ENCODE measurements around the gene APMAP. TPM values are rescaled to one million over a fixed set of nuclear protein-coding genes. Genes with fewer than 3 reads are reported as not detected.

Gene APMAP
- total RNA-seq, 2 experiments from 2014 or later = 9.5 to 11.3 TPM

DNA sequence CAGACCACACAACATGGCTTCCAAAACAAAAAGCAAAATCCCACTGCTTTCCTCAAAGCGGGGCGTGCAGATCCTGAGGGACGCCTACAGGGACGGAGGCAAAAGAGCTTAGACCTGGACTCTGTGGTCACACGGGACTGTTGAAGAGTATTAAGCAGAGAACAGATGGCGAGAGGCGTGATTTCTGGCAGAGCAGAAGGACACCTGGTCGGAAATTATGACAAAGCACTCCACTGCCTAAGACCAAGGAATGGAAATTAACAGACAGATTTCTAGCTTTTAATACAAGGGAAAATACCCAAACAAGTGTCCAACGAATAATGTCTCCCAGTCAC is 28.1 kb downstream of the APMAP start:
- Histone ChIP-seq H3K27ac (ENCODE audit: low read depth in 1 of 2, low read length in 2 of 2) (no peak overlapping the region), H3K4me1 (ENCODE audit: insufficient read depth, low read length) (peaks cover 44% of the 10 kb centered on the region), H3K9me3 (ENCODE audit: control insufficient read depth in 1 of 2, insufficient read depth in 1 of 2, low read length in 2 of 2) (no peaks in the 10 kb centered on the region), H3K4me3 (ENCODE audit: low read length) (no peak overlapping the region), H3K27me3 (ENCODE audit: control insufficient read depth in 1 of 2, insufficient read depth in 2 of 2, low read length in 2 of 2) (no peaks in the 10 kb centered on the region), H3K36me3 (ENCODE audit: insufficient read depth, low read length) (peaks cover 83% of the 10 kb centered on the region)
- intact Hi-C loops (cut with DNase I, micrococcal nuclease) = loop anchor here in 1 of 2 experiments (10.0 kb wide), 1 partner anchor 330 kb away; no protein-coding TSS in a partner anchor
- Mint-ChIP-seq H3K9me3 (no peaks in the 10 kb centered on the region), H3K4me1 (ENCODE audit: low read depth) (no peaks in the 10 kb centered on the region), H3K4me3 (no peak overlapping the region), H3K27me3 (no peaks in the 10 kb centered on the region), H3K36me3 (ENCODE audit: low read depth) (peaks cover 94% of the 10 kb centered on the region), H3K27ac (no peak overlapping the region)
- ATAC-seq (ENCODE audit: poor library complexity) (no peak), DNase-seq (peak in 2 of 14 experiments; percentile 3 to 5)
- ChIA-PET POLR2A (no interaction called here), CTCF (no interaction called here)
- TF ChIP-seq, protein P1, sequence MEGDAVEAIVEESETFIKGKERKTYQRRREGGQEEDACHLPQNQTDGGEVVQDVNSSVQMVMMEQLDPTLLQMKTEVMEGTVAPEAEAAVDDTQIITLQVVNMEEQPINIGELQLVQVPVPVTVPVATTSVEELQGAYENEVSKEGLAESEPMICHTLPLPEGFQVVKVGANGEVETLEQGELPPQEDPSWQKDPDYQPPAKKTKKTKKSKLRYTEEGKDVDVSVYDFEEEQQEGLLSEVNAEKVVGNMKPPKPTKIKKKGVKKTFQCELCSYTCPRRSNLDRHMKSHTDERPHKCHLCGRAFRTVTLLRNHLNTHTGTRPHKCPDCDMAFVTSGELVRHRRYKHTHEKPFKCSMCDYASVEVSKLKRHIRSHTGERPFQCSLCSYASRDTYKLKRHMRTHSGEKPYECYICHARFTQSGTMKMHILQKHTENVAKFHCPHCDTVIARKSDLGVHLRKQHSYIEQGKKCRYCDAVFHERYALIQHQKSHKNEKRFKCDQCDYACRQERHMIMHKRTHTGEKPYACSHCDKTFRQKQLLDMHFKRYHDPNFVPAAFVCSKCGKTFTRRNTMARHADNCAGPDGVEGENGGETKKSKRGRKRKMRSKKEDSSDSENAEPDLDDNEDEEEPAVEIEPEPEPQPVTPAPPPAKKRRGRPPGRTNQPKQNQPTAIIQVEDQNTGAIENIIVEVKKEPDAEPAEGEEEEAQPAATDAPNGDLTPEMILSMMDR (IDR thresholded peaks at IDR 0.05) = no peak

DNA sequence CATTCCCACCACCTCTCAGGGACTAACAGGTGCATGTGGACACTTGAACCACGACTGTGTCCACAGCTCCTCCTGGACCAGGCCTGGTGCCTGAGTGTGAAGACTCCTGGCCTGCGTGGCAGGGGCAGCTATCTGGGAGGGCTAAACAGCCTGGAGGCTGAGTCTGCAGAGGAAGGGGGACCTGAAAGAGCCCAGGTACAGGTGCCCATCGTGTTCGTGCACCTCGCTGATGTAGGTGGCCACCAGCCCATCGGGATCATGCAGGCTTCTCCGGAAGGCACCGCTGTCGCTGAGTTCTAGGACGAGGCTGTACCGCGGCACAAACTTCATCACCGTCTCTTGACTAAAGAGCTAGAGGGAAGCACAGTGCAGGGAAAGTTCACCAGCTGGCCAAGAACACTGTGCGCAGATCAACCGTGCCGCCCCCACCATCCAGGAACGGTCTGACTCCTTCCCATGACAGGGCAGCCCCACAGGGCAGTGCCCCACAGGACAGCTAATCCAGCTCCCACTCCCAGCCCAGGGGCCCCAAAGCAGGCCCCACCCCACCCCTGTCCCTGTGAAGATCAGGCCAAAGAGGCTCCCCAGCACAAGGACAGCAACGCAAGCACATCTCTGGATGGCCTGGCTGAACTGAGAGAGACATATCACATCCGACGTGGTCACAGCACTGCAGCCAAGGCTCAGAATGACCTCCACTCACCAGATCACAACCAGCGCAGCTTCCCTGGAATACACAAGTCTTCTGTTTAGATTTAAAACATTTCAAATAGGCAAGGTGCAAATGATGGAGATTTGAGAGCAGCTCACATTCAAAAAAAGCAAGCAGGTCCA is 28.7 kb downstream of the APMAP start:
- Histone ChIP-seq H3K36me3 (ENCODE audit: insufficient read depth, low read length) (peaks cover 83% of the 10 kb centered on the region), H3K27me3 (ENCODE audit: control insufficient read depth in 1 of 2, insufficient read depth in 2 of 2, low read length in 2 of 2) (no peaks in the 10 kb centered on the region), H3K4me1 (ENCODE audit: insufficient read depth, low read length) (peaks cover 46% of the 10 kb centered on the region), H3K9me3 (ENCODE audit: control insufficient read depth in 1 of 2, insufficient read depth in 1 of 2, low read length in 2 of 2) (no peaks in the 10 kb centered on the region), H3K27ac (ENCODE audit: low read depth in 1 of 2, low read length in 2 of 2) (no peak overlapping the region), H3K4me3 (ENCODE audit: low read length) (no peak overlapping the region)
- TF ChIP-seq, protein P1 (IDR thresholded peaks at IDR 0.05) = no peak
- H3K4me1 Mint-ChIP-seq (ENCODE audit: low read depth) = no peaks in the 10 kb centered on the region
- peaks cover 94% of the 10 kb centered on the region for H3K36me3 Mint-ChIP-seq (ENCODE audit: low read depth)
- POLR2A ChIA-PET = no interaction called here
- intact Hi-C loops (cut with DNase I, micrococcal nuclease) = loop anchor here in 1 of 2 experiments (10.0 kb wide), 1 partner anchor 329 kb away; no protein-coding TSS in a partner anchor
- DNase-seq (peak in 2 of 14 experiments; percentile 5 to 21), ATAC-seq (ENCODE audit: poor library complexity) (no peak)
- CTCF ChIA-PET = no interaction called here
- no peaks in the 10 kb centered on the region for H3K27me3 Mint-ChIP-seq
- H3K27ac Mint-ChIP-seq = no peak overlapping the region
- H3K9me3 Mint-ChIP-seq = no peaks in the 10 kb centered on the region
- H3K4me3 Mint-ChIP-seq = no peak overlapping the region

DNA sequence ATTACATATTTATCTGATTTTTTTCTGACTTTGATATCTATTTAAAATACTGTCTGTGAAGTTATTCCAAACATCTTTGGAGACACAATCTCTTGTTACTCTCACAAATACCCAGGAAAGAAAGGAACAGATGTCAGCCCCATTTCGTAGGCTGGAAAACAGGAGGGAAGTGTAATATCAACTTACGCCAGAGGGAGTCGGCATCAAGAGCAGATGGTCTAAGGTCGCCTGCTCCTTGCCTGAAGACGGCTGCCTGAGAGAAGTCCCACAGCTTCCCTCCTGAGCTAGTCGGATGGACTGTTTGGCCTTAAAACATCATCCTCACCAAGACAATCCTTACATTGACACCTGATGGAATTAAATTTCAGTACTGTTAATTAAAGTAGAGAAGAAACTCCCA is 30.0 kb downstream of the APMAP start:
- intact Hi-C loops (cut with DNase I, micrococcal nuclease) = loop anchor here in 1 of 2 experiments (10.0 kb wide), 1 partner anchor 328 kb away; no protein-coding TSS in a partner anchor
- ChIA-PET CTCF (no interaction called here), POLR2A (no interaction called here)
- no peaks in the 10 kb centered on the region for H3K27me3 ChIP-seq (ENCODE audit: control insufficient read depth in 1 of 2, insufficient read depth in 2 of 2, low read length in 2 of 2)
- TF ChIP-seq, protein P1 (IDR thresholded peaks at IDR 0.05) = no peak
- H3K36me3 Mint-ChIP-seq (ENCODE audit: low read depth) = peaks cover 93% of the 10 kb centered on the region
- H3K4me1 Mint-ChIP-seq (ENCODE audit: low read depth) = no peaks in the 10 kb centered on the region
- H3K9me3 ChIP-seq (ENCODE audit: control insufficient read depth in 1 of 2, insufficient read depth in 1 of 2, low read length in 2 of 2) = no peaks in the 10 kb centered on the region
- DNase-seq = peak in 1 of 14 experiments; percentile 6
- H3K27me3 Mint-ChIP-seq = no peaks in the 10 kb centered on the region
- H3K4me3 ChIP-seq (ENCODE audit: low read length) = no peak overlapping the region
- no peaks in the 10 kb centered on the region for H3K9me3 Mint-ChIP-seq
- no peak overlapping the region for H3K27ac Mint-ChIP-seq
- no peak for ATAC-seq (ENCODE audit: poor library complexity)
- peaks cover 46% of the 10 kb centered on the region for H3K4me1 ChIP-seq (ENCODE audit: insufficient read depth, low read length)
- H3K27ac ChIP-seq (ENCODE audit: low read depth in 1 of 2, low read length in 2 of 2) = peak overlapping the region in 1 of 2 donors; percentile 66
- peaks cover 81% of the 10 kb centered on the region for H3K36me3 ChIP-seq (ENCODE audit: insufficient read depth, low read length)
- no peak overlapping the region for H3K4me3 Mint-ChIP-seq
